Measurements from ENCODE around the gene ZNF358. TPM values are rescaled to one million over a fixed set of nuclear protein-coding genes. Genes with fewer than 3 reads are reported as not detected.

Gene ZNF358
- total and polyA plus RNA-seq, 4 donors = 49.1 to 119 (median 56.5) TPM

DNA sequence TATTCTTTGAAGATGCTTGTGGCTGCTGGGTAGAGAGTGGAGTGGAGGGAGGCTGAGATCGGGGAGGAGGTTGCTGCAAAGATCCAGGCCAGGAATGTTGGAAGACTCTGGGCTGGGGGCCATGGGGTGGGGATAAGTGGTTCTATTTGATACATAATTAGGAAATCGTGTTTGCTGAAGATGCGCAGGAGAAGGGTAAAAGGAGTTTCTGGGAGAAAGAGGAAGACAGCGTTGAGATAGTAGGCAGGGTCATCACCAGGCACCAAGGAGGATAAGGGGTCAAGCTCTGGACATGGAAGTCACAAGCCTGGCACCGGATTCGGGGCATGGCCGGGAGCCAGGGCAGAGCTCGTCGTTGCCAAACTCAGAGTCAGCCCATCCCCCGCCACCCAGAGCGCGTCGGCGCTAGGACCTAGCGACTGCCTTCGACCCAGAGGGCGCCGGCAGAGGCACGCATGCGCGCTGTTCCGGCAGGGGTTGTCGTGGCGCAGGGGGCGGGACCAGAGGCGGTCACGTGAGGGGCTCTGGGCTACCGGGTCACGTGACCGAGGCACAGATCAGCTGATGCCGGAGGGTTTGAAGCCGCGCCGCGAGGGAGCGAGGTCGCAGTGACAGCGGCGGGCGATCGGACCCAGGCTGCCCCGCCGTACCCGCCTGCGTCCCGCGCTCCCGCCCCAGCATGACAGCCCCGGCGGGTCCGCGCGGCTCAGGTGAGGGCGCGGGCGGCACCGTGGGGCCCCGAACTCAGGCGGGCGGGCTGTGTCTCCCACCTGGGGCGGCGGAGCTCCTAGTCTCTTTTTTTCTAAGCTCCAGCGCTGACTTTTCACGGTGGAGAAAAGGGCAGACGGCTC is 6.4 kb downstream of the ZNF358 start, which contains the start of gene MCOLN1:
TSS of gene MCOLN1 (plus strand) at position 553 of the 851 bp plus-strand sequence. CDS start at position 680, 127 bp downstream.
- peak within 1 kb of the TSS; percentile 47 to 68 for H3K4me3 ChIP-seq (ENCODE audit: low read length in 2 of 2)
- H3K27me3 ChIP-seq (ENCODE audit: control insufficient read depth in 1 of 2, insufficient read depth in 2 of 2, low read length in 1 of 2) = no peaks in the 10 kb centered on the region
- peak; percentile 96 for ATAC-seq (ENCODE audit: low FRiP score)
- H3K9me3 ChIP-seq (ENCODE audit: control insufficient read depth, low read length) = no peaks in the 10 kb centered on the region
- H3K36me3 ChIP-seq (ENCODE audit: control insufficient read depth in 1 of 2, insufficient read depth in 2 of 2, low read length in 1 of 2) = no peaks in the 10 kb centered on the region
- H3K27ac ChIP-seq (ENCODE audit: low read depth in 1 of 2, low read length in 2 of 2) = no peak within 1 kb of the TSS
- WGBS, 2 donors = 0 to 1% methylated on average over 58 to 65 of the region's 65 CpGs
- no peaks in the 10 kb centered on the region for H3K4me1 ChIP-seq (ENCODE audit: control insufficient read depth in 1 of 2, insufficient read depth in 2 of 2, low read length in 2 of 2)
- intact Hi-C loops (cut with DNase I) = loop anchor here in 1 of 2 donors (1.0 kb wide), 1 partner anchor 12 kb away; no protein-coding TSS in a partner anchor
- DNase-seq = peak; percentile 100

DNA sequence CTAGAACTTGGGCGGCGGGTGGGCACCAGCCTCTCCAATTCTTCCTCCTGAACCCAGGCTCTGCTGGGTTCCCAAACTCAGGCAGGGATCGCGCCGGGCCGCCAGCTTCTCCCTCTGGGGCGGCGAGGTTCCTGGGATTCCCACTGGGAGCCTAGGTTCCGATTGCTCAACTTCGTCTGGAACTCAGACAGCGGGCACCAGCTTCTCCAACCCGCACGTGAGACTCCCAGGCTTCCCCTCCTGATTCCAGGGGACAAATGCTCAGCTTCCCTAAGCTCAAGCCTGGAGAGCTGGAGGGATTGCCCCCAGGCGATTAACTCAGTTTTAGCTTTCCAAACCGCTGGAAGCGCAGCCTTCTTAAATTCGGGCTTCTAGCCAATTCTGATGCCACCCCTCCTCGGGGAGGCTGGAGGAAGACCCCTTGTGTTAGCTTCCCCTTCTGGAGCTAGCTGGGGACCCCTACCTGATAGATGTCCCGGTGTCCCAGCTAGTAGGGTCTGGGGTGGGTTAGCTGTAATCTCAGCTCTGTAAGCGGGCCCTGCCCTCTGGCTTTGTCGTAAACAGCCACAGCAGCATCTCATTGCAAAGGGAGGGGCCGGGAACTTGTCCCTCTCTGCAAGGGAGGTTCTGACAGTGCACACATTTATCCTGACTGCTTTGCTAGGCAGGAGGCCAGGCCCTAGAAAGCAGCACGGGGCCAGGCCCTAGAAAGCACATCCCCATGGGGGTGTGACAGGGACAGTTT is 7.2 kb downstream of the ZNF358 start:
- ATAC-seq (ENCODE audit: low FRiP score) (no peak), DNase-seq (peak in 1 of 2 donors; percentile 61)
- Histone ChIP-seq H3K4me1 (ENCODE audit: control insufficient read depth in 1 of 2, insufficient read depth in 2 of 2, low read length in 2 of 2) (no peaks in the 10 kb centered on the region), H3K36me3 (ENCODE audit: control insufficient read depth in 1 of 2, insufficient read depth in 2 of 2, low read length in 1 of 2) (no peaks in the 10 kb centered on the region), H3K27ac (ENCODE audit: low read depth in 1 of 2, low read length in 2 of 2) (no peak overlapping the region), H3K4me3 (ENCODE audit: low read length in 2 of 2) (peak overlapping the region; percentile 47 to 68), H3K9me3 (ENCODE audit: control insufficient read depth, low read length) (no peaks in the 10 kb centered on the region), H3K27me3 (ENCODE audit: control insufficient read depth in 1 of 2, insufficient read depth in 2 of 2, low read length in 1 of 2) (no peaks in the 10 kb centered on the region)
- intact Hi-C loops (cut with DNase I) = loop anchor here in 1 of 2 donors (1.0 kb wide), 1 partner anchor 11 kb away; no protein-coding TSS in a partner anchor
- WGBS, 2 donors = 7 to 8% methylated on average over 23 of the region's 23 CpGs

DNA sequence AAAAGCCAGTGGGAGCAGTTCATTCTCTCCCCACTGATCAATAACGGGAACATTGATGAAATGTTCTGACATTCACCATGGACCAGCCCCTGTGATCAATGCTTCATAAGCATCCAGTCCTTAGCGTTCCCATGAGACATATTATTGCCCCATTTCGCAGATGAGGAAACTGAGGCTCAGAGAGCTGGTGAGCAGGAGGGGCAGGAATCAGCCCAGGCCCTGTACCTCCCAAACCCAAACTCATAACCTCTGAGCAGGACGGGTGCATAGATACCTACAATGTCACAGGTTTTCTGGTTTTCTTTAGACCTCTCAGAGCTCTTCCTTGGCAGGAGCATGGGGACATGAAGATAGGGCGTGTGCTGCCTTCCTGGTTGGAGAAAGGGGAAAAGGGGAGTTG is 8.6 kb downstream of the ZNF358 start:
- intact Hi-C loops (cut with DNase I) = no loop called here
- Histone ChIP-seq H3K27me3 (ENCODE audit: control insufficient read depth in 1 of 2, insufficient read depth in 2 of 2, low read length in 1 of 2) (no peaks in the 10 kb centered on the region), H3K27ac (ENCODE audit: low read depth in 1 of 2, low read length in 2 of 2) (no peak overlapping the region), H3K4me3 (ENCODE audit: low read length in 2 of 2) (no peak overlapping the region), H3K4me1 (ENCODE audit: control insufficient read depth in 1 of 2, insufficient read depth in 2 of 2, low read length in 2 of 2) (no peaks in the 10 kb centered on the region), H3K36me3 (ENCODE audit: control insufficient read depth in 1 of 2, insufficient read depth in 2 of 2, low read length in 1 of 2) (no peaks in the 10 kb centered on the region), H3K9me3 (ENCODE audit: control insufficient read depth, low read length) (no peaks in the 10 kb centered on the region)
- DNase-seq (no peak), ATAC-seq (ENCODE audit: low FRiP score) (no peak)
- 88 to 93% methylated on average over 5 of the region's 5 CpGs for WGBS, 2 donors

GRCh38 chr19:7524992-7525739 is 9.3 kb downstream of the ZNF358 start:
- WGBS, 2 donors = 93 to 95% methylated on average over 20 of the region's 20 CpGs
- intact Hi-C loops (cut with DNase I) = no loop called here
- Histone ChIP-seq H3K4me1 (ENCODE audit: control insufficient read depth in 1 of 2, insufficient read depth in 2 of 2, low read length in 2 of 2) (no peaks in the 10 kb centered on the region), H3K27me3 (ENCODE audit: control insufficient read depth in 1 of 2, insufficient read depth in 2 of 2, low read length in 1 of 2) (no peaks in the 10 kb centered on the region), H3K36me3 (ENCODE audit: control insufficient read depth in 1 of 2, insufficient read depth in 2 of 2, low read length in 1 of 2) (no peaks in the 10 kb centered on the region), H3K27ac (ENCODE audit: low read depth in 1 of 2, low read length in 2 of 2) (no peak overlapping the region), H3K4me3 (ENCODE audit: low read length in 2 of 2) (no peak overlapping the region), H3K9me3 (ENCODE audit: control insufficient read depth, low read length) (no peaks in the 10 kb centered on the region)
- no peak for ATAC-seq (ENCODE audit: low FRiP score)
- DNase-seq = no peak

DNA sequence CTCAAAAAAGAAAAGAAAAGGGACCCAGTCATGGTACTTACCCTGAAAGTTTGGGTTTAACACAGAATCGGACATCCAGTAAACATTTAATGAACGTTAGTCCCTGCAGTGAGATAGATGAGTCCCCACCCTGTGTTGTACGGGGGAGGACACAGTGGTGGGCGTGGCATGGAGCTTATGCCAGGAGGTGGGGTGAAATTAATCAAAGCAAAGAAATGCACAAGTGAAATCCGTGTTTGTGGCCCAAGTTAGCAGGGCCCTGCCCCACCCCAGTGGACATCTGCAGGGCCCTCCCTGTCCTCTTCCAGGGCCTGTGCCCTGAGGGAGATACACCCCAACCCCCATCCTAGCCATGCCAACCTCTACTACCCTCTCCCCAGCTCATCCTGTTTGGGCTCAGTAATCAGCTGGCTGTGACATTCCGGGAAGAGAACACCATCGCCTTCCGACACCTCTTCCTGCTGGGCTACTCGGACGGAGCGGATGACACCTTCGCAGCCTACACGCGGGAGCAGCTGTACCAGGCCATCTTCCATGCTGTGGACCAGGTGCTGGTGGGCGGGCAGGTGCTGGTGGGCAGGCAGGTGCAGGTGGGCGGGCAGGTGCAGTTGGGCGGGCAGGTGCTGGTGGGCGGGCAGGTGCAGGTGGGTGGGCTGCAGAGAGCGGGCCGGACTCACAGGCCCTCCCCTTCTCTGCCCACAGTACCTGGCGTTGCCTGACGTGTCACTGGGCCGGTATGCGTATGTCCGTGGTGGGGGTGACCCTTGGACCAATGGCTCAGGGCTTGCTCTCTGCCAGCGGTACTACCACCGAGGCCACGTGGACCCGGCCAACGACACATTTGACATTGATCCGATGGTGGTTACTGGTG is 10.4 kb downstream of the ZNF358 start:
- DNase-seq (no peak), ATAC-seq (ENCODE audit: low FRiP score) (no peak)
- WGBS, 2 donors = 89% methylated on average over 31 of the region's 31 CpGs
- no peak overlapping the region for H3K4me3 ChIP-seq (ENCODE audit: low read length in 2 of 2)
- intact Hi-C loops (cut with DNase I) = no loop called here
- no peaks in the 10 kb centered on the region for H3K9me3 ChIP-seq (ENCODE audit: control insufficient read depth, low read length)
- no peak overlapping the region for H3K27ac ChIP-seq (ENCODE audit: low read depth in 1 of 2, low read length in 2 of 2)
- H3K36me3 ChIP-seq (ENCODE audit: control insufficient read depth in 1 of 2, insufficient read depth in 2 of 2, low read length in 1 of 2) = no peaks in the 10 kb centered on the region
- H3K4me1 ChIP-seq (ENCODE audit: control insufficient read depth in 1 of 2, insufficient read depth in 2 of 2, low read length in 2 of 2) = no peaks in the 10 kb centered on the region
- no peaks in the 10 kb centered on the region for H3K27me3 ChIP-seq (ENCODE audit: control insufficient read depth in 1 of 2, insufficient read depth in 2 of 2, low read length in 1 of 2)

DNA sequence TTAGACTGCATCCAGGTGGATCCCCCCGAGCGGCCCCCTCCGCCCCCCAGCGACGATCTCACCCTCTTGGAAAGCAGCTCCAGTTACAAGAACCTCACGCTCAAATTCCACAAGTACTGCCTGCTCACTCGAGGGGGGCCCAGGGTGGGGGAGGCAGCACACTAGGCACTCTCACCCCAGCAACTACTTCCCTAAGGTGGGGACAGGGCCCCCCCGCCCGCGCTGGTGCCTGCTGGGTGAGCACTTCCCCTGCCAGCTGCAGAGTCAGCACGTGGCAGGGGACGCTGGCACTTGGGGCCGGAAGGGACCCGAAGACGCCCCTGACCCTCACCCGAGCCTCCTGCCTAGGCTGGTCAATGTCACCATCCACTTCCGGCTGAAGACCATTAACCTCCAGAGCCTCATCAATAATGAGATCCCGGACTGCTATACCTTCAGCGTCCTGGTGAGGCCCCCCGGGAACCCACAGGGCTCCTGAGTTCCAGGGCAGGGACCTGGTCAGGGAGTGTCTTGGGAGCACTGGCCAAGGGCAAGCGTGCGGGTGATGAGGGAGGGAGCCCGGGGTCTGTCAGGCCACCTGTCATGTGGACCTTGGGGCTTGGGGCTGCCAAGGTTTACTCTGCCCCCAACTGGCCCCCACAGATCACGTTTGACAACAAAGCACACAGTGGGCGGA is 11.8 kb downstream of the ZNF358 start:
- DNase-seq (peak in 1 of 2 donors; percentile 83), ATAC-seq (ENCODE audit: low FRiP score) (no peak)
- Histone ChIP-seq H3K36me3 (ENCODE audit: control insufficient read depth in 1 of 2, insufficient read depth in 2 of 2, low read length in 1 of 2) (no peaks in the 10 kb centered on the region), H3K4me1 (ENCODE audit: control insufficient read depth in 1 of 2, insufficient read depth in 2 of 2, low read length in 2 of 2) (no peaks in the 10 kb centered on the region), H3K4me3 (ENCODE audit: low read length in 2 of 2) (no peak overlapping the region), H3K27ac (ENCODE audit: low read depth in 1 of 2, low read length in 2 of 2) (no peak overlapping the region), H3K27me3 (ENCODE audit: control insufficient read depth in 1 of 2, insufficient read depth in 2 of 2, low read length in 1 of 2) (no peaks in the 10 kb centered on the region), H3K9me3 (ENCODE audit: control insufficient read depth, low read length) (no peaks in the 10 kb centered on the region)
- 82 to 85% methylated on average over 25 of the region's 25 CpGs for WGBS, 2 donors
- intact Hi-C loops (cut with DNase I) = no loop called here

DNA sequence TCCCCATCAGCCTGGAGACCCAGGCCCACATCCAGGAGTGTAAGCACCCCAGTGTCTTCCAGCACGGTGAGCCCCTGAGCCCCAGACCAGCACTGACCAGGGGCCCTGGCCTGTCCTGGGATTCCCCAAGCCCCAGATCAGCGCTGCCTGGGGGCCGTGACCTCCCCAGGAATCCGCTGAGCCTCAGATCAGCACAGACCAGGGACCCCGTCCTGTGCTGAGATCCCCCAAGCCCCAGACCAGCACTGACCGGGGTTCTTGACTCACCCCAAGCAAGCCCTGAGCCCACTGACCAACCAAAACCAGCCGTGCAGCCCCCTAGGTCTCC is 12.3 kb downstream of the ZNF358 start:
- intact Hi-C loops (cut with DNase I) = no loop called here
- WGBS, 2 donors = 92 to 94% methylated on average over 7 of the region's 7 CpGs
- no peak overlapping the region for H3K4me3 ChIP-seq (ENCODE audit: low read length in 2 of 2)

More for the DNA sequence above, 12.3 kb downstream of the ZNF358 start:
- no peak overlapping the region for H3K27ac ChIP-seq (ENCODE audit: low read depth in 1 of 2, low read length in 2 of 2)
- H3K36me3 ChIP-seq (ENCODE audit: control insufficient read depth in 1 of 2, insufficient read depth in 2 of 2, low read length in 1 of 2) = no peaks in the 10 kb centered on the region
- H3K27me3 ChIP-seq (ENCODE audit: control insufficient read depth in 1 of 2, insufficient read depth in 2 of 2, low read length in 1 of 2) = no peaks in the 10 kb centered on the region
- DNase-seq (no peak), ATAC-seq (ENCODE audit: low FRiP score) (no peak)
- no peaks in the 10 kb centered on the region for H3K9me3 ChIP-seq (ENCODE audit: control insufficient read depth, low read length)
- no peaks in the 10 kb centered on the region for H3K4me1 ChIP-seq (ENCODE audit: control insufficient read depth in 1 of 2, insufficient read depth in 2 of 2, low read length in 2 of 2)

All from aorta (tissue), 5 donors.